BJ (cell line): Measurements from ENCODE around the gene IL1RL1. TPM values are rescaled to one million over a fixed set of nuclear protein-coding genes. Genes with fewer than 3 reads are reported as not detected.

Experiments
- CTCF ChIA-PET: fragments of 350-600 bp; formaldehyde crosslinking; extraction: SDS; loops from one replicate; lab custom pipeline; 2021; ENCODE audit warnings: antibody characterized with exemption, inconsistent platforms; lab: Yijun Ruan, JAX
- POLR2A ChIA-PET: fragments of 300-600 bp; sonication (Branson Sonifier 250); formaldehyde crosslinking; extraction: SDS; loops from one replicate; lab custom pipeline; 2021; ENCODE audit warnings: antibody characterized with exemption; lab: Charles Lee
- DNase-seq: peaks from one replicate; pipeline ENCODE4 v3.0.0-alpha.2; 2011; ENCODE audit warnings: low read depth
- H3K27me3 ChIP-seq: 2 replicates; pipeline ENCODE4 v1.6.0; 2011; ENCODE audit warnings: low read length; ENCODE audit not compliant: control insufficient read depth, insufficient read depth
- H3K36me3 ChIP-seq: 2 replicates; pipeline ENCODE4 v1.5.1; 2011; ENCODE audit warnings: low read length; ENCODE audit not compliant: control insufficient read depth, insufficient read depth
- H3K4me3 ChIP-seq: 2 replicates; pipeline ENCODE4 v1.5.1; 2011; ENCODE audit warnings: low read depth, mild to moderate bottlenecking, control low read depth, low read length
- polyA plus RNA-seq: library from polyadenylated mRNA; depleted of rRNA; stranded (reverse); fragments of >200 nt; gene quantifications from 2 replicates; pipeline ENCODE4 v1.2.3, GENCODE V29; 2011
- TF ChIP-seq, protein P1 (sequence below): IDR thresholded peaks from 2 replicates; pipeline ENCODE4 v1.5.1; 2011; ENCODE audit warnings: low read depth, mild to moderate bottlenecking, control low read depth, inconsistent platforms, low read length, moderate library complexity; ENCODE audit not compliant: insufficient read depth

IL1RL1 gene
- polyA plus RNA-seq, 1 experiment, result not detected

DNA sequence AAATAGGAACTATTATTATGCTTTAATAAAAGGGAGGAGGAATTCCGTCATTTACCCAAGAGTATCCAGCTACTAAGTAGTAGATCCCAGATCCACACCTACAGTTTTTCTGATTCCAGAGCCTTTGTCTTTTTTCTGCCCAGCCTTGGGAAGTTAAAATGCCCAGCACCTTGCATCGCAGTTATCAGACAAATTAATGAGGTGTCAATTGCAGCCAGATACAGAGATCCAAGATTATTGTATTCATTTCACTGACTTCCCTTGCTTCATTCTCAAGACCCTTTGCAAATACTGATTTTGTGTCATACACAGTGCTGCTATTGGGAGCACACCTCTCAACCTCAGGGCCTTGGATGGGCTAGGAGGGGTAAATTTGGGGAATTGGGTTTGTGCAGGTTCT, 45.4 kb downstream of the IL1RL1 start:
- DNase-seq, result no peak
- Histone ChIP-seq H3K4me3 (no peak overlapping the region), H3K27me3 (peaks cover 10% of the 10 kb centered on the region), H3K36me3 (no peaks in the 10 kb centered on the region)
- TF ChIP-seq, protein P1, sequence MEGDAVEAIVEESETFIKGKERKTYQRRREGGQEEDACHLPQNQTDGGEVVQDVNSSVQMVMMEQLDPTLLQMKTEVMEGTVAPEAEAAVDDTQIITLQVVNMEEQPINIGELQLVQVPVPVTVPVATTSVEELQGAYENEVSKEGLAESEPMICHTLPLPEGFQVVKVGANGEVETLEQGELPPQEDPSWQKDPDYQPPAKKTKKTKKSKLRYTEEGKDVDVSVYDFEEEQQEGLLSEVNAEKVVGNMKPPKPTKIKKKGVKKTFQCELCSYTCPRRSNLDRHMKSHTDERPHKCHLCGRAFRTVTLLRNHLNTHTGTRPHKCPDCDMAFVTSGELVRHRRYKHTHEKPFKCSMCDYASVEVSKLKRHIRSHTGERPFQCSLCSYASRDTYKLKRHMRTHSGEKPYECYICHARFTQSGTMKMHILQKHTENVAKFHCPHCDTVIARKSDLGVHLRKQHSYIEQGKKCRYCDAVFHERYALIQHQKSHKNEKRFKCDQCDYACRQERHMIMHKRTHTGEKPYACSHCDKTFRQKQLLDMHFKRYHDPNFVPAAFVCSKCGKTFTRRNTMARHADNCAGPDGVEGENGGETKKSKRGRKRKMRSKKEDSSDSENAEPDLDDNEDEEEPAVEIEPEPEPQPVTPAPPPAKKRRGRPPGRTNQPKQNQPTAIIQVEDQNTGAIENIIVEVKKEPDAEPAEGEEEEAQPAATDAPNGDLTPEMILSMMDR, result no peak
- ChIA-PET CTCF (interaction anchor here (0.6 to 2.9 kb wide), 11 partner anchors 11 to 222 kb away, joined by 3 to 16 read pairs (median 4); no protein-coding TSS in a partner anchor), POLR2A (no interaction called here)

GRCh38 chr2:102357937-102358336, 46.6 kb downstream of the IL1RL1 start:
- Histone ChIP-seq H3K36me3 (no peaks in the 10 kb centered on the region), H3K4me3 (no peak overlapping the region), H3K27me3 (peaks cover 10% of the 10 kb centered on the region)
- CTCF ChIA-PET, result interaction anchor here (0.6 to 2.9 kb wide), 2 partner anchors 112 to 139 kb away, joined by 3 to 16 read pairs; no protein-coding TSS in a partner anchor
- POLR2A ChIA-PET, result no interaction called here
- DNase-seq, result no peak
- TF ChIP-seq, protein P1, result no peak

GRCh38 chr2:102358496-102358895, 47.1 kb downstream of the IL1RL1 start:
- TF ChIP-seq, protein P1, result no peak
- H3K27me3 ChIP-seq, result peaks cover 10% of the 10 kb centered on the region
- no peak overlapping the region for H3K4me3 ChIP-seq
- H3K36me3 ChIP-seq, result no peaks in the 10 kb centered on the region
- ChIA-PET POLR2A (no interaction called here), CTCF (interaction anchor here (0.6 kb wide), 1 partner anchor 139 kb away, joined by 3 read pairs; no protein-coding TSS in a partner anchor)
- DNase-seq, result no peak

- ChIA-PET CTCF (interaction anchor here (1.1 kb wide), 1 partner anchor 114 kb away, joined by 3 read pairs; no protein-coding TSS in a partner anchor), POLR2A (no interaction called here)
- TF ChIP-seq, protein P1, result no peak
- DNase-seq, result no peak
- peaks cover 10% of the 10 kb centered on the region for H3K27me3 ChIP-seq
- H3K36me3 ChIP-seq, result no peaks in the 10 kb centered on the region
- H3K4me3 ChIP-seq, result no peak overlapping the region
Measured at GRCh38 chr2:102359527-102359926, 48.2 kb downstream of the IL1RL1 start.

- no peaks in the 10 kb centered on the region for H3K36me3 ChIP-seq
- POLR2A ChIA-PET, result no interaction called here
Measured at GRCh38 chr2:102361632-102362241, 50.4 kb downstream of the IL1RL1 start.

More at GRCh38 chr2:102361632-102362241, 50.4 kb downstream of the IL1RL1 start:
- TF ChIP-seq, protein P1, result no peak
- H3K4me3 ChIP-seq, result no peak overlapping the region
- no peak for DNase-seq
- CTCF ChIA-PET, result interaction anchor here (0.6 to 1.1 kb wide), 2 partner anchors 116 to 247 kb away, joined by 3 read pairs; no protein-coding TSS in a partner anchor
- peaks cover 5% of the 10 kb centered on the region for H3K27me3 ChIP-seq
